ENCODE measurements around the gene SMARCC1. TPM values are rescaled to one million over a fixed set of nuclear protein-coding genes. Genes with fewer than 3 reads are reported as not detected.

The SMARCC1 gene
- total RNA-seq, 1 experiment from 2014 or later: 130 TPM

DNA sequence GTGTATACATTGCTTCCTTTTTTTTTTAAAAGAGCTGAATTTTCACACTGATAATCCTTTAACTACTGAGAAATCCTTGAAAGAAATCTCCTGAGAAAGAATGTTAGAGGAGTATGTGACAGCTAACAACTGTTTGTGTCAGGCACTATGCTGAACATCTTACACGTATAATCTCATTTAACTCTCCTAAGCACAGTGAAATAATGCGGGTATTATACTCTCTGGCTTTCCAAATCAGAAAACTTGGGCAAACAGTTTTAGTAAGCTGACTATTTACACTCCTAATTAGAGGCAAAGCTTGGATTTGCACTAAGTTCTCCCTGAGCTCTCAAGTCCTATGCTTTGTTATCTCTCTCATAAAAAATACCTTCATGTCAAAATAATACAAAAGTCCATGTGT is 69.3 kb downstream of the SMARCC1 start:
- Histone ChIP-seq H3F3A (ENCODE audit: insufficient read depth, low read depth) (peaks cover 17% of the 10 kb centered on the region; the same call in 1 of the 2 replicates), H2AFZ (no peak overlapping the region), H3K4me3 (no peak overlapping the region), H3K27me3 (ENCODE audit: insufficient read depth, low read depth) (no peaks in the 10 kb centered on the region), H3K36me3 (ENCODE audit: low read depth) (peaks cover 43% of the 10 kb centered on the region), H4K20me1 (ENCODE audit: insufficient read depth) (peaks cover 8% of the 10 kb centered on the region), H3K27ac (no peak overlapping the region), H3K79me2 (ENCODE audit: low read depth) (peaks cover 3% of the 10 kb centered on the region; the same call in 1 of the 2 replicates), H3K9me2 (ENCODE audit: insufficient read depth) (no peaks in the 10 kb centered on the region), H3K4me2 (no peak overlapping the region), H3K9me3 (ENCODE audit: insufficient read depth, low read depth) (no peaks in the 10 kb centered on the region), H3K4me1 (replicated peaks; ENCODE audit: insufficient read depth) (no peaks in the 10 kb centered on the region)
- BruUV-seq (replicated peaks): no TSS peak
- CTCF ChIA-PET: no interaction called here
- intact Hi-C loops (cut with micrococcal nuclease; ENCODE audit: unreplicated experiment): no loop called here
- TF ChIP-seq EZH2 (IDR thresholded peaks at IDR 0.05; ENCODE audit: low read depth): no peak
- TF ChIP-seq, protein P1, sequence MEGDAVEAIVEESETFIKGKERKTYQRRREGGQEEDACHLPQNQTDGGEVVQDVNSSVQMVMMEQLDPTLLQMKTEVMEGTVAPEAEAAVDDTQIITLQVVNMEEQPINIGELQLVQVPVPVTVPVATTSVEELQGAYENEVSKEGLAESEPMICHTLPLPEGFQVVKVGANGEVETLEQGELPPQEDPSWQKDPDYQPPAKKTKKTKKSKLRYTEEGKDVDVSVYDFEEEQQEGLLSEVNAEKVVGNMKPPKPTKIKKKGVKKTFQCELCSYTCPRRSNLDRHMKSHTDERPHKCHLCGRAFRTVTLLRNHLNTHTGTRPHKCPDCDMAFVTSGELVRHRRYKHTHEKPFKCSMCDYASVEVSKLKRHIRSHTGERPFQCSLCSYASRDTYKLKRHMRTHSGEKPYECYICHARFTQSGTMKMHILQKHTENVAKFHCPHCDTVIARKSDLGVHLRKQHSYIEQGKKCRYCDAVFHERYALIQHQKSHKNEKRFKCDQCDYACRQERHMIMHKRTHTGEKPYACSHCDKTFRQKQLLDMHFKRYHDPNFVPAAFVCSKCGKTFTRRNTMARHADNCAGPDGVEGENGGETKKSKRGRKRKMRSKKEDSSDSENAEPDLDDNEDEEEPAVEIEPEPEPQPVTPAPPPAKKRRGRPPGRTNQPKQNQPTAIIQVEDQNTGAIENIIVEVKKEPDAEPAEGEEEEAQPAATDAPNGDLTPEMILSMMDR (conservative IDR thresholded peaks at IDR 0.05): no peak
- POLR2A ChIA-PET (ENCODE audit: unreplicated experiment): no interaction called here
- DNase-seq: no peak

DNA sequence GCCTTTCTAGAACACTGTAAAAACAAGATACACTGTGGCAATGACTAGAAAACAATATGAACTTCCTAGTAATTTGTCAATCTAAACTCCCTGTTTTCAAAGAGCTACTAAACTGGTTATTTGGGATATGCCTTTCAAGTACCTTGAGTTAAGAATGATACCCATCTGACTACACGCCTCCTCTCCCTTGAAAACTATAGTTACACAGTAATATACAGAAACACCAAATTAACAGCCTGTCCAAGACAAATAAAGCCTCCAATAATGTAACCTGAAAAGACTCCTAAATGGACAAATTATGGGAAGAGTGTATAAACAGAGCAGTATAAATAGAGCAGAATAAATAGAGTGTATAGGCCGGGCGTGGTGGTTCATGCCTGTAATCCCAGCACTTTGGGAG is 70.1 kb downstream of the SMARCC1 start:
- H3K9me3 ChIP-seq (ENCODE audit: insufficient read depth, low read depth): no peaks in the 10 kb centered on the region
- DNase-seq: no peak
- peaks cover 3% of the 10 kb centered on the region; the same call in 1 of the 2 replicates for H3K79me2 ChIP-seq (ENCODE audit: low read depth)
- H4K20me1 ChIP-seq (ENCODE audit: insufficient read depth): peaks cover 9% of the 10 kb centered on the region
- H3K9me2 ChIP-seq (ENCODE audit: insufficient read depth): no peaks in the 10 kb centered on the region
- H3K4me1 ChIP-seq (replicated peaks; ENCODE audit: insufficient read depth): no peaks in the 10 kb centered on the region
- H3K36me3 ChIP-seq (ENCODE audit: low read depth): peaks cover 44% of the 10 kb centered on the region
- ChIA-PET POLR2A (ENCODE audit: unreplicated experiment) (interaction anchor here (0.6 kb wide), 1 partner anchor 11 kb away, joined by 11 read pairs; no protein-coding TSS in a partner anchor), CTCF (no interaction called here)
- no peak overlapping the region for H3K27ac ChIP-seq
- H3K4me3 ChIP-seq: no peak overlapping the region
- H2AFZ ChIP-seq: no peak overlapping the region
- H3K27me3 ChIP-seq (ENCODE audit: insufficient read depth, low read depth): no peaks in the 10 kb centered on the region
- TF ChIP-seq, protein P1 (conservative IDR thresholded peaks at IDR 0.05): no peak
- TF ChIP-seq EZH2 (IDR thresholded peaks at IDR 0.05; ENCODE audit: low read depth): no peak
- intact Hi-C loops (cut with micrococcal nuclease; ENCODE audit: unreplicated experiment): no loop called here
- H3K4me2 ChIP-seq: no peak overlapping the region
- BruUV-seq (replicated peaks): no TSS peak
- peaks cover 19% of the 10 kb centered on the region; the same call in 1 of the 2 replicates for H3F3A ChIP-seq (ENCODE audit: insufficient read depth, low read depth)

DNA sequence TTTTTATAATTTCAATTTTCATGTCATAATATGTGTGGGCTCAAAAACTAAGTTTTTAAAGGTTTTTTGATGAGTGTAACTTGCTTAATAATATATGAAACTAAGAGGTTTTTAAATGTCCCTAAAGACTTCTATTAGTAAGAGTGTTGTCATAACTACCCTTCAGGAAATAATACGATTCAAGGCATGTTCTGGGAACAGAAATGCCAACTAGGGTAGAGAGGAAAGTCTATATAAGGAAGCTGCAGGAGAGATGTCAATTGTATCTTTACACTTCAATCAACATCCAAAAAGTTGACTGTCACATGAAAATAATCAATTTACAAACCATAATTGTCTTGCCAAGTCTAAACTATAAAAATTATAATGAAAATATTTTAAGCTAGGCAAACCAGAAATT is 76.3 kb downstream of the SMARCC1 start:
- BruUV-seq (replicated peaks): no TSS peak
- no peak overlapping the region for H3K4me2 ChIP-seq
- intact Hi-C loops (cut with micrococcal nuclease; ENCODE audit: unreplicated experiment): no loop called here
- H3K27ac ChIP-seq: no peak overlapping the region
- CTCF ChIA-PET: no interaction called here
- TF ChIP-seq, protein P1 (conservative IDR thresholded peaks at IDR 0.05): no peak
- TF ChIP-seq EZH2 (IDR thresholded peaks at IDR 0.05; ENCODE audit: low read depth): no peak
- no peak for DNase-seq
- H3K27me3 ChIP-seq (ENCODE audit: insufficient read depth, low read depth): no peaks in the 10 kb centered on the region
- POLR2A ChIA-PET (ENCODE audit: unreplicated experiment): no interaction called here
- H3K9me2 ChIP-seq (ENCODE audit: insufficient read depth): no peaks in the 10 kb centered on the region
- 0 out of 2 replicates have a peak, but pooled peaks cover 4% of the 10 kb centered on the region for H3K4me1 ChIP-seq (replicated peaks; ENCODE audit: insufficient read depth)
- H3K79me2 ChIP-seq (ENCODE audit: low read depth): no peaks in the 10 kb centered on the region; the same call in 1 of the 2 replicates
- H2AFZ ChIP-seq: no peak overlapping the region
- no peaks in the 10 kb centered on the region for H3K9me3 ChIP-seq (ENCODE audit: insufficient read depth, low read depth)
- H4K20me1 ChIP-seq (ENCODE audit: insufficient read depth): 0 out of 2 replicates have a peak, but pooled peaks cover 5% of the 10 kb centered on the region
- no peak overlapping the region for H3K4me3 ChIP-seq
- peaks cover 20% of the 10 kb centered on the region for H3K36me3 ChIP-seq (ENCODE audit: low read depth)
- peaks cover 30% of the 10 kb centered on the region; the same call in 1 of the 2 replicates for H3F3A ChIP-seq (ENCODE audit: insufficient read depth, low read depth)

All from PC-9 (cell line).